ENCODE results near the gene PSPC1.

Gene PSPC1

GRCh38 chr13:19672990-19673389 lies 109.8 kb downstream of the PSPC1 start:
- DNase-seq: no peak

- no peak for DNase-seq
These were observed 112.6 kb downstream of the PSPC1 start for GRCh38 chr13:19670147-19670546.

GRCh38 chr13:19668778-19669177 lies 114.0 kb downstream of the PSPC1 start:
- DNase-seq: no peak

- no peak for DNase-seq
These were observed 117.3 kb downstream of the PSPC1 start for GRCh38 chr13:19665427-19665859.

- no peak for DNase-seq
These were observed 118.1 kb downstream of the PSPC1 start for GRCh38 chr13:19664481-19665230.

- no peak for DNase-seq
These were observed 119.2 kb downstream of the PSPC1 start for GRCh38 chr13:19663416-19663979.

- no peak for DNase-seq
These were observed 121.2 kb downstream of the PSPC1 start for GRCh38 chr13:19661561-19661960.

GRCh38 chr13:19661126-19661525 lies 121.6 kb downstream of the PSPC1 start:
- DNase-seq: no peak

GRCh38 chr13:19658831-19659230 lies 123.9 kb downstream of the PSPC1 start:
- no peak for DNase-seq

GRCh38 chr13:19657872-19658591 lies 124.7 kb downstream of the PSPC1 start:
- no peak for DNase-seq
